NCI-H345 (cell line): ENCODE data around the gene BACE2.

Experiments
- DNase-seq: peaks from one replicate; lab custom pipeline; 2025; lab: John Stamatoyannopoulos, UW

BACE2 gene

GRCh38 chr21:41148798-41149197, 19.2 kb upstream of the BACE2 start:
- no peak for DNase-seq

- DNase-seq: no peak
Measured at GRCh38 chr21:41149199-41149598, 18.8 kb upstream of the BACE2 start.

- DNase-seq: no peak
Measured at GRCh38 chr21:41152147-41152546, 15.8 kb upstream of the BACE2 start.

DNA sequence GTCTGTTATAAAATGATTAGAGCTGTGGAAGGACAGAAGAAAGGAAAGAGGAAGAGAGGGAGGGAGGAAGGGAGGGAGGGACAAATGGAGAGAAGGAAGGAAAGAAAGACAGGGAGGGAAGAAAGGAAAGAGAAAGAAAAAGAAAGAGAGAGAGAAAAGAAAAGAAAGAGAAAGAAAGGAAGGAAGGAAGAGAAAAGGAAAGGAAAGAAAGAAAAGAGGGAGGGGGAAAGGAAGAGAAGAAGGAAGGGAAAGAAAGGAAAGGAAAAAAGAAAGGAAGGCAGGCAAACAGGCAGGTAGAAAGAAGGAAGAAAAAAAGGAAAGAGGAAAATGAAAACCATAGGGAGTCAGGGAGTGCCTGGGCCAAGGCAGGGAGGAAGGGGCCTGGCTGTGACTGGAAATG, 14.5 kb upstream of the BACE2 start:
- DNase-seq: no peak

GRCh38 chr21:41156142-41156541, 11.8 kb upstream of the BACE2 start:
- DNase-seq: no peak

DNA sequence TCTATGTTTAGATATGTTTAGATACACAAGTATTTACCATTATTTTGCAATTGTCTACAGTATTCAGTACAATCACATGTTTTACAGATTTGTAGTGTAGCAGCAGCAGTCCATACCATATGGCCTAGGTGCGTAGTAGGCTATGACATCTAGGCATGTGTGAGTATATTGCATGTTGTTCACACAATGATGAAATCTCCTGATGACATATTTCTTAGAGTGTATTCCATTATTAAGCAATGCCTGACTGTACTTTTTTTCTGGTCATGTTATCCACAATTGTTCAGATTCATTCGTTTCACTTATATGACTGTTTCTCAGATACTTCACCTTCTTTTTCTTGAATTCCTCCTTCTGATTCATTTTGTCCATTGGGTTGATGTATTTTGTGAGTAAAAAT, 9.9 kb upstream of the BACE2 start:
- DNase-seq: no peak

- DNase-seq: no peak
Measured at GRCh38 chr21:41160036-41160435, 7.9 kb upstream of the BACE2 start.

- no peak for DNase-seq
Measured at GRCh38 chr21:41161428-41161827, 6.5 kb upstream of the BACE2 start.

GRCh38 chr21:41162096-41162495, 5.9 kb upstream of the BACE2 start:
- no peak for DNase-seq

DNA sequence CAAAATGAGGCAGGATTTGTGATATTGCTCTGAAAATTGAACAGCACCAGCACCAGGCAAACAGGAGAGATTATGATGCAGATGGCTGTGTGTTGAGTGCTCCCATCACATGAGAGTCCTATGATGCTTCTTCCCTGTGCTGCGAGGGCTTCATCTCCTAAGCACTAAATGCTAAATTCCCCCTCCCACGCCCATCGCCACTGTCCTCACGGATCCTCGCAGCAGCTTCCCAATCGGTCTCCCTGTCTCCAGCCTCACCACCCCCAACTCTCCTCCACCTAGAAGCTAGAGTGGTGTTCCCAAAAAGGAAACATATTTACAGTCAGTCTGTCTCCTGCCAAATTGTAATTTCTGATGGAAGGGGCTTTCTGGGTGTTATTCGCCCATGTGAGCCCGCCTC, 4.9 kb upstream of the BACE2 start:
- DNase-seq: no peak

- DNase-seq: no peak
Measured at GRCh38 chr21:41164052-41164451, 3.9 kb upstream of the BACE2 start.

GRCh38 chr21:41164981-41165655, 2.8 kb upstream of the BACE2 start:
- peak; percentile 69 for DNase-seq

DNA sequence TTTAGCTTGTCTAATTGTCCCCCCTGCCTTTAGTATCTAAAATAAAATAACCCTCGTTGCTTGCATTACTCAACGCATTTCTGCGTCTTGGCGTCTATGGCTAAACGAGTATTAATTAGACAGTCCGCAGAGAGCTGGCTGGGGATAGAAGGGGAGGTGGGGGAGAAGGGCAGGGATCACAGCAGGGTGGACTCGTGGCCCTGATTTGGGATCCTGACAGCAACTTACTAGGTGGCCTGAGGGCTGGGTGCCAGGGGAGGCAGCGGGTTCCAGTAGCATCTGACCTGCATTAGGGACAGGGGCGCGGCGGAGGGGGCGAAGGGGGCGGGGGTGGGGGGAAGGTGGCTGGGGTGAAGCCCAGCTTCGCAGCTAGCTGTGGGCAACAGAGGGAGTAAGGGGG, 1.1 kb upstream of the BACE2 start:
- DNase-seq: no peak

DNA sequence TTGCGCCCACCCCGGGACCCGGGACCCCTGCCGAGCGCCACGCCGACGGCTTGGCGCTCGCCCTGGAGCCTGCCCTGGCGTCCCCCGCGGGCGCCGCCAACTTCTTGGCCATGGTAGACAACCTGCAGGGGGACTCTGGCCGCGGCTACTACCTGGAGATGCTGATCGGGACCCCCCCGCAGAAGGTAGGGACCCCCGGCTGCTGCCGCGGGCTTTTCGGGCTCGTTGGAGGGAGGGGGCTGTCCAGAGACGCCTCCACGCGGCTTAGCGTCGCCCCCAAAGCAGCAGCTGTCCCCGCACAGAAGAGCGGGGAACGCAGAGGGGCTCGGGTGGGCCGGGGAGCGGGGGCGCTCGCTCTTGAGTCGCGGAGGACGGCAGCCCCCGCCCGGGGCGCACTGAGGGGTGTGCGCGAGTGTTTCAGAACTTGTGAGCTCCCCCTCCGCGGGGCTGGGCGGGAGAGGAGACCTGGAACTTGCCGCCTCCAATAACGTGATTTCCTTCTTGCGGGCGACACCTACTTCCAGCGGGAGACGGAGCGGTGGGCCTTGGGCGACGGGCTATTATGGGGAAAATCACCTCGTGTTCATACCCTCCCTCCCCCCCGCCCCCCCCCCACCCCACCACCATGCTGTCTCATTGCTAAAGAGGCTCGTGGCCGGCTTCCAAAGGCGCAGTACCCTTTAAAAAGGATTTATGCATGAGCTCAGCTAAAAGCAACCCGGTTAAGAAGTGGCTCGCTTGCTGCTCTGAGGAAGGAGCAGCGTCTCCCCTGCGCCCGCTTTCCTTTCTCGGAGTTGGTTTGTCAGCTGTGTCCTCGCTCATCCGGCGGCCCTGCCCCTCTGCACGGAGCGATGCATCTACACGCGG, 664 bp downstream of the BACE2 start:
- DNase-seq: peak; percentile 50

DNA sequence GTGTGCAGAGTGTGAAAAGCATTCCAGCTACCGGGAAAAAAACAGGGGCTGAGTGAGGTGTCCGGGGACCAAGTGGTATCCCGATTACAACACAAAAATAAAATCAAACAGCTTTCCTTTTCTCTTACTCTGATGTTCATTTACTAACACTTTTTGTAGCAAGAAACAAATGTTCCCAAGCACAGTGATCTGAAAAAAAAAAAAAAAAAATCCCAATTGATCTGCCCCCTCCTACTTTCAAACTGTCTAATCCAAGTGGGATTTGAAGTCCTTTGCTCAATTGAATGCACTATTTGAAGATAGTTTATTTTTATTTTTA, 1.3 kb downstream of the BACE2 start:
- no peak for DNase-seq

- no peak for DNase-seq
Measured at GRCh38 chr21:41169701-41170100, 1.7 kb downstream of the BACE2 start.

GRCh38 chr21:41170442-41170841, 2.5 kb downstream of the BACE2 start:
- DNase-seq: peak; percentile 22

GRCh38 chr21:41170859-41171609, 3.1 kb downstream of the BACE2 start:
- no peak for DNase-seq

DNA sequence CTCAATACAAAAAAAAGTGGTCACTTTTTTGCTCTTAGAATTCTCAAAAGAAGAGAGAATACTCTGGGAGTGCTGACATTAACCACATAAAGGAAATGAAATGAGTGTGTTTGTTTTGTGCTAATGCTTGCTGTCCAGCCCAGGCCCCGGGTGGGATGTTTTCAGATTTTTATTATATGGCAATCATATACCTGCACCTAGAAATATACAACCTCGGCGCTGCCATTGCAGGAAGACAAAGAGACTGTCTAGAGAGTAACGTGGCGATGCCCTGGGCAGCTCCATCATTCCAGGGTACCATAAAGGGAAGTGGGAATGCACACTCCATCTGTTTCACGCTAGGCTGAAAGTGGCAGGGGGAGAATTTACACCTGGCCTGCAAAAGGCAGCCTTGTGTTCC, 7.1 kb downstream of the BACE2 start:
- no peak for DNase-seq

- no peak for DNase-seq
Measured at GRCh38 chr21:41176846-41177245, 8.9 kb downstream of the BACE2 start.

DNA sequence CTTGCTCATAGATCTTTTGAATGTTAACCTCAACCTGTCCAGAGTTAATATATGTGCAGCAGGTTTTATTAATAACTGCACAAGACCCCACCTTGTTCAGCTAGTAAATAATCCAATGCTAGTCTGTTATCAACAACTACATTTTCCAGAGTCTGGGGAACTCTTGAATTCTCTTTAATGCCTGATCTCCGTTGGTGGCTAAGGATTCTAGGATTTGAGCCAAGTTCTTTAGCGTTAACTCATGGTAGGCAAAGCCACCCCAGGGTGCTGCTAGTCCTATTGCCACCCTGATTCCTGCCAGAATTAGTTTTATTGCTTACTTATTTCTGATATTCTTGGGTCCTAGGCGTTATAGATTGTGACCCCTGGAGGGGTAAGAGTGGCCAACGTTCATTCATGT, 12.8 kb downstream of the BACE2 start:
- peak; percentile 34 for DNase-seq

DNA sequence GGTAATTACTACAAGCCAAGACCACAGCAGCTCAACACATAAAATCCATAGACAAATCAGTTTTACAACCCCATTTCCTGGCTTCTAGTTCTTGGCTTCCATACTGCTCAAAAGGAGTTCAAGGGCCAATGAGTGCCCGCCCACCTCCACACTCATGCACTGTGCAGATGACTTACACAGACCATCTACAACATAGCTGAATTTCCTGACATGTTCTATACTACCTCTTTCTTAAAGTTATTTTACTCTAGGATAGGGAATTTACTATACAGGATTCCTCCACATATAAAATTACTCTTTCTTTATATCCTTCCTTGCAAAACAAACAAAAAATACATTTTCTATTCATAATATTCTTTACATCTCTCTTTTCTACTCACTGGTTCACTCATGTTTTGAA, 14.6 kb downstream of the BACE2 start:
- DNase-seq: no peak

DNA sequence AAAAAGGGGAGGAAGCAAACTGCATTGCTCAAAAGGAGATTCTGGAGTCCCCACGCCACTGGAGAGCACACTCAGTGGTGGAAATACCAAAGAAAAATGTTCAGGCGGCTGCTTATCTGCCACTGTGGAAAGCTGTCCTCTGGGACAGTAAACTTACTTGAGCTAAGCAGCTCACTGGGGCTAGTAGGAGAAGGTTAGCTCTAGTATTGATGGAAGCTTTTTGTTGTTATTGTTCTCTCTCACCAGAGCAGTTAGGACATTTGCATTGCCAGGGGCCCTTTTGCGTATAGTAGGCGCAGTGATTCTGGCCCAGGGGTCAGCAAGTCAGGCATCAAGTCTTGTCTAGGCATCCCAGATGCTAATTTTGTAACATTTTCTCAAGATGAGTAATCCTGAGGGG, 15.6 kb downstream of the BACE2 start:
- no peak for DNase-seq
